HG03432 (cell line): ENCODE results near the gene ANKRD62.
"Not testable (repeated sequence)": the region's sequence is repeated elsewhere in the genome, so short reads cannot be mapped to it uniquely, and the experiment has no call there.

Experiments used
- ATAC-seq: cut with Tn5 transposase; IDR thresholded peaks from one replicate; pipeline ENCODE4 v1.9.1; 2021; ENCODE audit warnings: mild to moderate bottlenecking, moderate library complexity; ENCODE audit not compliant: unreplicated experiment

Gene ANKRD62

DNA sequence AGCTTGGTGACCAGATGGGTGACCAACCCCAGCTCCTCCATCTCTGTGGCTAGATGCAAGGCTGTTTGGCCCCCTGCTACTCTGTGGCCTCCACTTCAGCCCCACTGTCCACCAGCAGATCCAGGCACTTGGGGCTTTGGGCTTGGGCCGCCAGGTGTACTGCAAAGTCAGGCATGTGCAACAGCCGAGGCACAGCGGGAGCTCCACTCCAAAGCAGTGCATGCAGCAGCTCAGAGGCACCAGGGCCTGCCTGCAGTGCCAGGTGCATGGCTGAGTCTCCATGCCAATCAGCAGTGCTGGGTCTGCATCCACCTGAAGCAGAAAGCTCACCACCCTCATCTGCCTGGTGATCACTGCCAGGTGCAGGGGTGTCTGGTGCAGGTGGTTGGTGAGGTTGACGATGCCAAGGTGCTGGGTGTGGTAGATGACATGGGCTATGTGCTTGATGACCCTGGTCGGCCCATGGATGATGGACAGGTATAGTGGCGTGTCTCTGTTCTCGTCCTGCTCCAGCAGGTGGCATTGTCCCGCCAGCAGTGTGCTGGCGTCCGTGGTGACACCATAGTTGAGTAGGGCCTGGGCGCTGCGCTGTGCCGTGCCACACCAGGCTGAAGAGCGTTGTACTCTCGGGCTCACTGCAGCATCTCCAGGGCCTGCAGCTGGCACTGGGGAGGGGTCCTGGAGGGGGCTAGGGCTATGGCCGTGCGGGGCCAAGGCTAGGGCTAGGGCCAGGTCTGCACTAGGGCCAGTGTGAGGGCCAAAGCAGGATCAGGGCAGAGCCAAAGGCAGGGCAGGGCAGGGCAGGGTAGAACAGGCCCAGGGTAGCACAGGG is 1.0 kb upstream of the ANKRD62 start:
- no peak for ATAC-seq

DNA sequence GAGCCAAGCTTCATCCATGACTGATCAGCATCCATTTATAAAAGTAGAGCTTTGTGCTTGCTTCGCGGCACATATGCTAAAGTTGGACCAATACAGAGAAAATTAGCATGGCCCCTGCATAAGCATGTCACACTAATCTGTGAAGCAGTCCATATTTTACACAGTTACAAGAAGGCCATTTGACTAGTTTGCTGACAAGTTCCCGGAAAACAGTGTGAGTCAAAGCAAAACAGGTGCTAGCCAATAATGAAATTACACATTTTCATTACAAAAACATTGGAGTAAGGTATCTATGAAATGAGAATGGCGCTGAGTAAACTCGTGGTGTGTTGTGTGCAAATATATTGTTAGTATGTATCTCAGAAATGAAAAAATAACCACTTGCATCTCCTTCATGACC is 4.7 kb downstream of the ANKRD62 start:
- ATAC-seq: no peak

DNA sequence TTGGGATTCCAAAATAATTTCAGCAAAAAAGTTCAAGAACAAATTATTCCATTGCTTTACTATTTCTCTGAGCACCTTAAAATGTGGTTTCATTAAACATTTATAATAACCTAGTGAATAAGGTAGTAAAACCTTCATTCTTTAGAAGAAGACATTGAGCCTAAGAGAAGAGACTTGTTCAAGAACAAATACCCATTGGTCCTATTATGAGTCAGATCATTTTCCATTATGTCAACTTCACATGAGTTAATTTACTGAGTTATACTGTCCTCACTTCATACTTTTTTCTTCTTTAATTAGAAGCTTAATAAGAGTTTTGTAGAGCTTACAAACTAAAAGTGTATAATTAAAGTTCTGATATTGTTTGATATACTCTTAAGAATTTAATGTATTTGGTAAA is 5.5 kb downstream of the ANKRD62 start:
- no peak for ATAC-seq

DNA sequence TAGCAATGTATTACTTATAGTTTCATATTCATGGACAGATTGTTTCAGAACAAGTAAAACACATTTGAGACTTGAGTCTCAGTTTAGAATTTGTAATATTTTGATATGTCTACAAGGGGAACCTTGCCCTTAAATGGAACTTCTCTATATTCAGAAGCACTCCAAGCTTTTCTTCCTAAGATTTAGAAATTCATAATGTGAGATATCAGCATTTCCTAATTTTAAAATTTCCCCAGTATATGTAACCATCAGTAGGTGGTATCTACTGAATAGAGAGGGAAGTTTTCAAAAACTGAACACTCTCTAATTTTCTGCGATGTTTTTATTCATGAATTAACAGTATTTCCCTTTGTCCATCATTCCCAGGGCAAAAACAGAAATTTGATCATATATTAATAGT is 7.6 kb downstream of the ANKRD62 start:
- no peak for ATAC-seq

DNA sequence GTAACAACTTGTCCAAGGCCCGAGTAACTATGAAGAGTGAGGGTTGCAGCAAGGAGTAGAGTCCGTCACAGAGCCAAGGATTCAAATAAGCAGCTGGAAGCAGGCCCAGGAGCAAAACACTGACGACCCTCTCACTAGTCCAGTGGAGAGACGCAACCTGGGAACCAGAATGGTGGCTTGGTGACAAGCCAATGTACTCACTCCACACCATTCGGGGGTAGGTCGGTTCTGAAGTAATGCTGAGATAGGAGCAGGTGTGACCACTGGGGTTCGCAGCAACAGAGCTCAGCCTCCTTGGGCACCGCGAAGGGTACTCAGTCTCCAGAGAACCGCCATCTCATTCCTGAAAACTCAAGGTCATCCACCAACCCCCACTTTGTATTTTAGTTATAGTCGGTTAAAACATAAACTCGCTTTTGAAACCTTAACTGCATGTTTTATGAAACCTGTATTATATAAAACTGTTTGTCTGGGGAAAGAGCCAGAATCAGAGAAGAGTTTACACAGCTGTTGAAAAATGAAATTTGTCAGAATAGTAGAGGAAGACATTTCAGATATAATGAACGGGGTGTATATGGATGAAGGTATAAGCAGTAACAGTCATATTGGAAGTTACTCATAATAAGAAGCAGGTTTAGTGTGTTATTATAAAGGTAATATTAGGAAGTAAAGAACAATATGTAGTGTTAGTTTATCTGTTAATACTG is 8.6 kb downstream of the ANKRD62 start:
- ATAC-seq: no peak

DNA sequence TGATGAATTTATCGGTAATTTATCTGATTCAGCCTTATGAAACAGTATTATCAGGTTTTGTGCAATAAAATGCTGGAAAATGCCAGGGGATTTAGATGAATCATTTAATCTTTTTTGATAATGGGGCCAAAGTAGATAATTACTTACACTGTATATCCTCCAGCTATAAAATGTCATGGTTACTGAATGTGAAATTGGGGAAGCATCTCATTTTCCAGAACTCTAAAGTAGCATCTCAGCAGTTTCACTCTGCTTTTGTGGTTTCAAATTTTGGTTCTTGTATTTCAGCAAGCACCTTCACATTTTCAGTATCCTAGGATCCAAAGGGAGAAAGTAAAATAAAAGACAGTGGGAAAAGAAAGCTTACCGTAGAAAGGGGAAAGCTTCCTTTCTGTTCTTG is 12.8 kb downstream of the ANKRD62 start:
- ATAC-seq: no peak

DNA sequence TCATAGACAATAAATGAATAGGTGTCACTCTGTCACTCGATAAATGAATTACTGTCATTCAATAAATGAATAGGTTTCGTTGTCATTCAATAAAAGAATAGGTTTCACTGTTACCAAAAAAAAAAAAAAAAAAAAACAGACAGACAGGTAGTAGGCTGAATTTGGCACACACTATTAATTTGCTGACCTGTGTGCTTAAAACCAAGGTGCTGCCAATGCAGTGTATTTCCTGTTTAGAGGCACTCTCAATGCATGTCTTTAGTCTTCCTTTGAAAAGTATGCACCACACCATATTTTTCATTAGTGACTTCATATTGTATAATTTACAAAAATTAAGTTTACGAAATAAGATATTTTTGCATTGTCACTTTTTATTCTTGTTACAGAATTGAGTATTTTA is 16.2 kb downstream of the ANKRD62 start:
- no peak for ATAC-seq

DNA sequence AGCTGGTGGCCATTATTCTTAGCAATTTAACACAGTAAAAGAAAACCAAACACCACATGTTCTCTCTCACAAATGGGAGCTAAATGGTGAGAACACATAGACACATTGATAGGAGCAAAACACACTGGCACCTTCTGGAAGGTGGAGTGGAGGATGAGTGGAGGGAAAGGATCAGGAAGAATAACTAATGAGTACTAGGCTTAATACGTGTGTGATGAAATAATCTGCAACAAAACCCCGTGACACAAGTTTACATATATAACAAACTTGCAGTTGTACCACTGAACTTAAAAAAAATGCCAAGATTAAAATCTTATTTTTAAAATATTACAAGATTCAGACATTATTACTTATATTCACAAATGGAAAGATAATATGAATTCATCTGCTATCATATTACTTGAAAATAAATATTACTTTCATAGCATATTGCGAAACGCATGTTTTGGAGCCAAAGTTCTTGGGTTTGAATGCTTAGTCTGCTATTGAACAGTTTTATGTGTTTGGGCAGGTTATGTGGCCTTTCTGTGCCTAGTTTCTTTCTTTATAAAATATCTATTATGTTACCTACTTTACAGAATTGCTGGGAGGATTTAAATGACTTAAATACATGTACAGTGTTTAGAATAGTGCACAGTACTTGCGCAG is 20.5 kb downstream of the ANKRD62 start:
- no peak for ATAC-seq

DNA sequence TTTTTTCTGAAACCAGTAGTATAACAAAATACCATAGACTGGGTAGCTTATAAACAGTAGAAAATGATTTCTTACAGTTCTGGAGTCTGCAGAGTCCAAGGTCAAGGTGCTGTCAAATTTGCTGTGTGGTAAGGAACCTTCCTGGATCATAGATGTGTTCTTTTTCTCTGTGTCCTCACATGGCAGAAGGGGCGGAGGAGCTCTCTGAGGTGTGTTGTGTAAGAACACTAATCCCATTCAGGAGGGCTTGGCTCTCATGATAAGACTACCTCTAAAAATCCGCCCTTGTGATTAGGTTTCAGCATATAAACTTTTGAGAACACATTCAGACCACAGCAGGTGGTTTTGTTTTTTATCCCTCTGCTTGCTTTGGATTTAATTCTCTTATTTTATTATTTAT is 25.7 kb downstream of the ANKRD62 start:
- no peak for ATAC-seq

DNA sequence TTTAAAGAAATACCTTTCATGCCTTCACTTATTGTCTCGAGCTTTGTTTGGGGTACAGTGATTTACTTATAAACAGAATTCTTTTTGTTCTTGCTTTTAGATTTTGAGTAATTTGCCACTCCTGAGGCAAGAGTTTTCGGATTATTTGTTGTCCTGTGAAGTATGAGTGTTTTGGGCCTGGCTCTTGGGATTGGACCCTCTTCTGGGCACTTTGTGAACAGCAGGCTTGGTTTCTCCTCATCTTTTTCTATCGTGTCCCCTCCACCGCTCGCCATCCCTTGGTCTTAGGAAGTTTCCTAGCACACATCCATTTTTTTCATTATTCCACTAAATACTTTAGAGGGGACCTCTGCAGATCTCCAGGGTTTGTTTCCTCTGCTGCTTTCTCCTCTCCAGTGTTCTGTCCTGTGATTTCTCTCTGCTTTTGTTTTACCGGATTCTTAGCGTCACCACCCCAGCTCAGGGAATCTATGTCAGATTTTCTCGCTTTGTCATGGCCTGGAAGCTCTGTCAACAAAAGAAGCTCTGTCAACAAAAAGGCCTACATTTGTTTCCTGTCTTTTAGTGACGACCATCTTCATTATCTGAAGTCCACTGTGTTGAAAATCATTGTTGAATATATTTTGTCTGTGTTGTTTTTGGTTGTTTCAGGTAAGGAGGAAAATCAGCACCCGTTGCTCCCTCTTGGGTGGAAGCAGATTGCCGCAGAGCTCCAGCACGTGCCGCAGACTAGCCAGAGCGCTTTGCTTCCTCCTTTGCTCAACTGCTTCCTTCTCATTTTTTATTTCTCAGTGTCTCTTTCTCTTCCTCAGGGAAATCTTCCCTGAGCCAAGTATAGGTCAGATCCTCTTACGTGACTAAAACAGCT is 27.8 kb downstream of the ANKRD62 start:
- no peak for ATAC-seq

DNA sequence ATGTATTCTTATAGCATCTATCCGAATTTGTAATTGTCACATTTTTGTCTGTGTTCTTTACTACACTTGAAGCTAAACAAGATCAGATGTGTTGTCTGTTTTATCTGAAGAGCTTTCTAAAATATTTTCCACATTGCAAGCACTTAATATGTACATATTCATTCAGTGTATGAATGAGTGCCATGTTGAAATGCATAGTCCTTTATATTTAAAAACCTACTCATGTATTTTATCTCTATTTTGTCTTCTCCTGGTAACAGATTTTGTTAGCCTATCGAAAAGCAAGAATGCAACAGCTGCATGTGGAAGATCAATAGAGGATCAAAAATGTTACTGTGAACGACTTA is 28.4 kb downstream of the ANKRD62 start:
- ATAC-seq: not testable (repeated sequence)

DNA sequence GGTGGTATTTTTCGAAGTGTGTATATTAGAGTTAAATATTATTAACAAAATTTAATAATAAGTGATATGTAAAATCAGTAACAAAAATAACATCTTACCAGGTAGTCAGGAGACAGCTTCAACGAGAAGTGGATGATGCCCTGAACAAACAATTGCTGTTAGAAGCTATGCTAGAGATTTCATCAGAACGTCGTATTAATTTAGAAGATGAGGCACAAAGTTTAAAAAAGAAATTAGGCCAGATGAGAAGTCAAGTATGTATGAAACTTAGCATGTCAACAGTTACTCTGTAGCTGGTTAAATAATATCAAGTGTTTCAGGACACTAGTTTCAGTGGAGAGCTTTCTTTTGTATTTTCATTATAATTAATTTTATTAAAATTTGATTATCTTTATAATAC is 34.0 kb downstream of the ANKRD62 start:
- not testable (repeated sequence) for ATAC-seq

DNA sequence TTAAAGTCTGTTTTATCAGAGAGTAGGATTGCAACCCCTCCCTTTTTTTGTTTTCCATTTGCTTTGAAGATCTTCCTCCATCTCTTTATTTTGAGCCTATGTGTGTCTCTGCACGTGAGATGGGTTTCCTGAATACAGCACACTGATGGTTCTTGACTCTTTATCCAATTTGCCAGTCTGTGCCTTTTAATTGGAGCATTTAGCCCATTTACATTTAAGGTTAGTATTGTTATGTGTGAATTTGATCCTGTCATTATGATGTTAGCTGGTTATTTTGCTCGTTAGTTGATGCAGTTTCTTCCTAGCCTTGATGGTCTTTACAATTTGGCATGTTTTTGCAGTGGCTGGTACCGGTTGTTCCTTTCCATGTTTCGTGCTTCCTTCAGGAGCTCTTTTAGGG is 45.2 kb downstream of the ANKRD62 start:
- ATAC-seq: not testable (repeated sequence)

DNA sequence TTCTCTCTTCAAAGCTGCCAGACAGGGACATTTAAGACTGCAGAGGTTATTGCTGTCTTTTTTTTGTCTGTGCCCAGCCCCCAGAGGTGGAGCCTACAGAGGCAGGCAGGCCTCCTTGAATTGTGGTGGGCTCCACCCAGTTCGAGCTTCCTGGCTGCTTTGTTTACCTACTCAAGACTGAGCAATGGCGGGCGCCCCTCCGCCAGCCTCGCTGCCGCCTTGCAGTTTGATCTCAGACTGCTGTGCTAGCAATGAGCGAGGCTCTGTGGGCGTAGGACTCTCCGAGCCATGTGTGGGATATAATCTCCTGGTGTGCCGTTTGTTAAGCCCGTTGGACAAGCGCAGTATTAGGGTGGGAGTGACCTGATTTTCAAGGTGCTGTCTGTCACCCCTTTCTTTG is 47.2 kb downstream of the ANKRD62 start:
- ATAC-seq: not testable (repeated sequence)

DNA sequence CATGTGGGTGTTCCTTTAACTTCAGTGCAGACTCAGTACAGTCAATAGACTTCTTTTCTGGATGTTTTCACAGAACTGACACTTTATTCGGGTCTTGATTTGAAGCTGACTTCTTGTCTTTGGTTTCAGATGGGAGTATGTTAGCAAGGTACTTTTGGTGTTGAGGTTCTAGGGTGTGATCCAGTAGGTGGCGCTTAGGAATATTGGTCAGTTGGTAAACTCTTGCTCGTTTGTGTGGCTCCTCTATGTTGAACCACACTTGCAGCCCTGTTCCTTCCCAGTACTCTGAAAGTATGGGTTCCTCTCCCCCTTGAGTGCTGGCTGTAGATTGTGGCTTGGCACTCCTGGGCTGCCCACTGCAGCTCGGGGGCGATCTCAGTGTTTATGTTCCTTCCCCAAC is 48.1 kb downstream of the ANKRD62 start:
- not testable (repeated sequence) for ATAC-seq

DNA sequence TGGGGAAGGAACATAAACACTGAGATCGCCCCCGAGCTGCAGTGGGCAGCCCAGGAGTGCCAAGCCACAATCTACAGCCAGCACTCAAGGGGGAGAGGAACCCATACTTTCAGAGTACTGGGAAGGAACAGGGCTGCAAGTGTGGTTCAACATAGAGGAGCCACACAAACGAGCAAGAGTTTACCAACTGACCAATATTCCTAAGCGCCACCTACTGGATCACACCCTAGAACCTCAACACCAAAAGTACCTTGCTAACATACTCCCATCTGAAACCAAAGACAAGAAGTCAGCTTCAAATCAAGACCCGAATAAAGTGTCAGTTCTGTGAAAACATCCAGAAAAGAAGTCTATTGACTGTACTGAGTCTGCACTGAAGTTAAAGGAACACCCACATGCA is 55.8 kb downstream of the ANKRD62 start:
- ATAC-seq: not testable (repeated sequence)

DNA sequence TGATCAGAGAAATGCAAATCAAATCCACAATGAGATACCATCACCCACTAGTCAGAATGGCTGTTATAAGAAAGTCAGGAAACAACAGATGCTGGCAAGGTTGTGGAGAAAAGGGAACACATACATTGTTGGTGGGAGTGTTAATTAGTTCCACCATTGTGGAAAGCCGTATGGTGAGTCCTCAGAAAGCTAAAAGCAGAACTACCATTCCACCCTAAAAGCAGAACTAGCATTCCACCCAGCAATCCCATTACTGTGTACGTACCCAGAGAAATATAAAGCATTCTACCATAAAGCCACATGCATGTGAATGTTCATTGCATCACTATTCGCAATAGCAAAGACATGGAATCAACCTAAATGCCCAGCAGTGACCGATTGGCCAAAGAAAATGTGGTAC is 60.7 kb downstream of the ANKRD62 start:
- ATAC-seq: no peak

DNA sequence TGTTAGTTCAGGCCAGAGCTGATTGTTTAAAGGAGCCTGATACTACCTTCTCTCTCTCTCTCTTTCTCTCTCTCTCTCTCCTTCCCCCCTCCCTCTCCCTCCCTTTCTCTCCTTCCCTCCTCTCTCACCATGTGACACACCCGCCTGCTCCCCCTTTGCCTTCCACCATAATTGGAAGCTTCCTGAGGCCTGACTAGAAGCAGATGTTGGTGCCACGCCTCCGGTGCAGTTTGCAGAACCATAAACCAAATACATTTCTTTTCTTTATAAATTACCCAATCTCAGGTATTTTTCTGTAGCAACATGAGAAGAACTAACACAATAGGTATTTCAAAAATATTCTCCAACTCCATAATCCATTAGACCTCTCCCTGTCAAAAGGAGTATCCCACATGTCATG is 62.4 kb downstream of the ANKRD62 start:
- ATAC-seq: no peak

DNA sequence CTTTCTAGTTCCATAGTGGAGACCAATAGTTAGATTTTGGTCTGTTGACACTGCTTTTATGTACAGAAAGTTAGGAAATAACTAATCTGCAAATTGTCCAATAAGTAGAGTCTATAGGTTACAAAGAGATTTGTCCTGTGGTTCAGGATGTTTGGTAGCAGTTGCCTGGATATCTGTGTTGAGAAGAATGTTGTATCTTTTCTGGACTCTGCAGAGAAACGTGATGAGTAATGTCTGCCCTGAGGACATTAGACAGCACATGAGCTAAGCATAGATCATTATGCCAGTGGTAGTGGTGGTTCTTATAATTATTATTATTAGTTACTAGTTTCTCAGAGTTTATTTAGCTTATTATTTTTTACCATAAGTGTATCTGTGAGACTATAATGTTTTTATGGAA is 65.8 kb downstream of the ANKRD62 start:
- no peak for ATAC-seq

DNA sequence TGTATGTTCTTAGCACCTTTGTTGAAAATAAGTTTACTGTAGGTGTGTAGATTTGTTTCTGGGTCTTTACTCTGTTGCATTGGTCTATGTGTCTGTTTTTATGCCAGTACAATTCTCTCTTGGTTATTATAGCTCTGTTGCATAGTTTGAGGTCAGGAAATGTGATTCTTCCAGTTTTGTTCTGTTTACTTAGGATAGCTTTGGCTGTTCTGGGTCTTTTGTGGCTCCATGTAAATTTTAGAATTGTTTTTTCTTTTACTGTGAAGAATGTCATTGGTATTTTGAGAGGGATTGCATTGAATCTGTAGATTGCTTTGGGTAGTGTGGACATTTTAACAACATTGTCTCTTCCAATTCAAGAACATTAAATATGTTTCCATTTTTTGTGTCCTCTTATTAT is 69.1 kb downstream of the ANKRD62 start:
- no peak for ATAC-seq
